ENCODE results near the gene AUP1.
"Not testable (repeated sequence)": the region's sequence is repeated elsewhere in the genome, so short reads cannot be mapped to it uniquely, and the experiment has no call there.

Gene AUP1

GRCh38 chr2:74495440-74495839 lies 34.1 kb downstream of the AUP1 start:
- DNase-seq = no peak

- DNase-seq = no peak
These were observed 36.0 kb downstream of the AUP1 start for GRCh38 chr2:74493546-74493945.

GRCh38 chr2:74491648-74492544 lies 37.6 kb downstream of the AUP1 start:
- DNase-seq = no peak

GRCh38 chr2:74489906-74490305 lies 39.6 kb downstream of the AUP1 start:
- DNase-seq = no peak

GRCh38 chr2:74488643-74489481 lies 40.6 kb downstream of the AUP1 start:
- no peak for DNase-seq

- no peak for DNase-seq
These were observed 43.4 kb downstream of the AUP1 start for GRCh38 chr2:74486141-74486540.

GRCh38 chr2:74483675-74484164 lies 45.8 kb downstream of the AUP1 start:
- DNase-seq = not testable (repeated sequence)

- DNase-seq = peak; percentile 92
These were observed 46.5 kb downstream of the AUP1 start, which contains the start of the genes CCDC142 and TTC31 for GRCh38 chr2:74482801-74483674. CCDC142 (minus strand) TSS chr2:74482998; CDS start chr2:74482837, 161 bp downstream. TTC31 (plus strand) TSS chr2:74483081; CDS start chr2:74483096, 15 bp downstream.

- DNase-seq = peak; percentile 54
These were observed 47.3 kb downstream of the AUP1 start for GRCh38 chr2:74481961-74482800.

- DNase-seq = no peak
These were observed 48.1 kb downstream of the AUP1 start for GRCh38 chr2:74481431-74481830.

All from stimulated activated CD4-positive, alpha-beta T cell treated with anti-CD3 and anti-CD28 coated beads, Interleukin-4, amount 100 ng/mL, for 1 hour (primary cell).